T-helper 2 cell treated with Interferon-gamma antibody and Interleukin-4, amounts not matched to agents 5 μg/mL and 100 μg/mL, for 36 hours (primary cell): ENCODE data around the gene PLOD2.

Source experiments
- DNase-seq: peaks from one replicate; pipeline ENCODE4 v3.0.0; 2021; ENCODE audit warnings: low spot score
- H3K27ac Mint-ChIP-seq: one replicate; pipeline ENCODE4 v1.8.0; 2021; ENCODE audit warnings: mild to moderate bottlenecking, mixed read lengths
- H3K27me3 Mint-ChIP-seq: one replicate; pipeline ENCODE4 v1.8.0; 2021; ENCODE audit warnings: low read depth, mixed read lengths
- H3K36me3 Mint-ChIP-seq: one replicate; pipeline ENCODE4 v1.8.0; 2021; ENCODE audit warnings: low read depth, mixed read lengths
- H3K4me1 Mint-ChIP-seq: one replicate; pipeline ENCODE4 v1.8.0; 2021; ENCODE audit warnings: low read depth, mixed read lengths
- H3K4me3 Mint-ChIP-seq: one replicate; pipeline ENCODE4 v1.8.0; 2022; ENCODE audit warnings: mild to moderate bottlenecking, moderate library complexity, mixed read lengths
- H3K9me3 Mint-ChIP-seq: one replicate; pipeline ENCODE4 v1.8.0; 2021; ENCODE audit warnings: mixed read lengths

The PLOD2 gene

GRCh38 chr3:146090521-146090920, 70.5 kb downstream of the PLOD2 start:
- Mint-ChIP-seq H3K36me3 (no peaks in the 10 kb centered on the region), H3K9me3 (no peaks in the 10 kb centered on the region), H3K4me1 (no peaks in the 10 kb centered on the region), H3K27ac (no peak overlapping the region), H3K27me3 (no peaks in the 10 kb centered on the region), H3K4me3 (no peak overlapping the region)
- no peak for DNase-seq

- DNase-seq: no peak
- H3K4me1 Mint-ChIP-seq: no peaks in the 10 kb centered on the region
- no peak overlapping the region for H3K4me3 Mint-ChIP-seq
- no peak overlapping the region for H3K27ac Mint-ChIP-seq
- no peaks in the 10 kb centered on the region for H3K36me3 Mint-ChIP-seq
- no peaks in the 10 kb centered on the region for H3K27me3 Mint-ChIP-seq
- no peaks in the 10 kb centered on the region for H3K9me3 Mint-ChIP-seq
These were observed 72.1 kb downstream of the PLOD2 start for GRCh38 chr3:146088840-146089239.

GRCh38 chr3:146087116-146087515, 73.9 kb downstream of the PLOD2 start:
- no peaks in the 10 kb centered on the region for H3K9me3 Mint-ChIP-seq
- H3K36me3 Mint-ChIP-seq: no peaks in the 10 kb centered on the region
- H3K4me3 Mint-ChIP-seq: no peak overlapping the region
- no peak overlapping the region for H3K27ac Mint-ChIP-seq
- no peaks in the 10 kb centered on the region for H3K27me3 Mint-ChIP-seq
- H3K4me1 Mint-ChIP-seq: no peaks in the 10 kb centered on the region
- no peak for DNase-seq

GRCh38 chr3:146086211-146086610, 74.8 kb downstream of the PLOD2 start:
- DNase-seq: no peak
- no peaks in the 10 kb centered on the region for H3K9me3 Mint-ChIP-seq
- H3K27ac Mint-ChIP-seq: no peak overlapping the region
- H3K36me3 Mint-ChIP-seq: no peaks in the 10 kb centered on the region
- H3K27me3 Mint-ChIP-seq: no peaks in the 10 kb centered on the region
- H3K4me3 Mint-ChIP-seq: no peak overlapping the region
- no peaks in the 10 kb centered on the region for H3K4me1 Mint-ChIP-seq

- H3K9me3 Mint-ChIP-seq: no peaks in the 10 kb centered on the region
- no peaks in the 10 kb centered on the region for H3K27me3 Mint-ChIP-seq
- DNase-seq: no peak
- no peaks in the 10 kb centered on the region for H3K36me3 Mint-ChIP-seq
- H3K4me3 Mint-ChIP-seq: no peak overlapping the region
- H3K27ac Mint-ChIP-seq: no peak overlapping the region
- H3K4me1 Mint-ChIP-seq: no peaks in the 10 kb centered on the region
These were observed 75.3 kb downstream of the PLOD2 start for GRCh38 chr3:146085678-146086077.

GRCh38 chr3:146080578-146080977, 80.4 kb downstream of the PLOD2 start:
- no peaks in the 10 kb centered on the region for H3K27me3 Mint-ChIP-seq
- H3K9me3 Mint-ChIP-seq: no peaks in the 10 kb centered on the region
- no peak for DNase-seq
- H3K27ac Mint-ChIP-seq: no peak overlapping the region
- H3K4me1 Mint-ChIP-seq: no peaks in the 10 kb centered on the region
- H3K4me3 Mint-ChIP-seq: no peak overlapping the region
- no peaks in the 10 kb centered on the region for H3K36me3 Mint-ChIP-seq

GRCh38 chr3:146078031-146078430, 83.0 kb downstream of the PLOD2 start:
- DNase-seq: no peak
- Mint-ChIP-seq H3K27ac (no peak overlapping the region), H3K9me3 (no peaks in the 10 kb centered on the region), H3K4me3 (no peak overlapping the region), H3K36me3 (no peaks in the 10 kb centered on the region), H3K4me1 (no peaks in the 10 kb centered on the region), H3K27me3 (no peaks in the 10 kb centered on the region)

- no peak overlapping the region for H3K27ac Mint-ChIP-seq
- H3K4me1 Mint-ChIP-seq: no peaks in the 10 kb centered on the region
- H3K27me3 Mint-ChIP-seq: no peaks in the 10 kb centered on the region
- DNase-seq: no peak
- H3K4me3 Mint-ChIP-seq: no peak overlapping the region
- H3K36me3 Mint-ChIP-seq: no peaks in the 10 kb centered on the region
- H3K9me3 Mint-ChIP-seq: no peaks in the 10 kb centered on the region
These were observed 83.8 kb downstream of the PLOD2 start for GRCh38 chr3:146077181-146077580.

- Mint-ChIP-seq H3K4me1 (no peaks in the 10 kb centered on the region), H3K27ac (no peak overlapping the region), H3K4me3 (no peak overlapping the region)
These were observed 88.2 kb downstream of the PLOD2 start for GRCh38 chr3:146072824-146073223.

GRCh38 chr3:146072061-146072460, 88.9 kb downstream of the PLOD2 start:
- Mint-ChIP-seq H3K27ac (no peak overlapping the region), H3K9me3 (no peaks in the 10 kb centered on the region), H3K4me1 (no peaks in the 10 kb centered on the region), H3K36me3 (no peaks in the 10 kb centered on the region), H3K27me3 (no peaks in the 10 kb centered on the region), H3K4me3 (no peak overlapping the region)
- DNase-seq: no peak

More at GRCh38 chr3:146072824-146073223, 88.2 kb downstream of the PLOD2 start:
- DNase-seq: no peak
- H3K9me3 Mint-ChIP-seq: no peaks in the 10 kb centered on the region
- H3K27me3 Mint-ChIP-seq: no peaks in the 10 kb centered on the region
- H3K36me3 Mint-ChIP-seq: no peaks in the 10 kb centered on the region

GRCh38 chr3:146071632-146072031, 89.4 kb downstream of the PLOD2 start:
- Mint-ChIP-seq H3K4me3 (no peak overlapping the region), H3K36me3 (no peaks in the 10 kb centered on the region), H3K27ac (no peak overlapping the region)

GRCh38 chr3:146067048-146067447, 93.9 kb downstream of the PLOD2 start:
- no peaks in the 10 kb centered on the region for H3K27me3 Mint-ChIP-seq
- H3K4me1 Mint-ChIP-seq: no peaks in the 10 kb centered on the region
- no peak overlapping the region for H3K27ac Mint-ChIP-seq
- H3K9me3 Mint-ChIP-seq: no peaks in the 10 kb centered on the region
- no peak overlapping the region for H3K4me3 Mint-ChIP-seq
- no peak for DNase-seq
- no peaks in the 10 kb centered on the region for H3K36me3 Mint-ChIP-seq

More at GRCh38 chr3:146071632-146072031, 89.4 kb downstream of the PLOD2 start:
- Mint-ChIP-seq H3K4me1 (no peaks in the 10 kb centered on the region), H3K9me3 (no peaks in the 10 kb centered on the region), H3K27me3 (no peaks in the 10 kb centered on the region)
- DNase-seq: no peak

GRCh38 chr3:146065573-146066006, 95.4 kb downstream of the PLOD2 start:
- DNase-seq: no peak
- H3K36me3 Mint-ChIP-seq: no peaks in the 10 kb centered on the region
- no peaks in the 10 kb centered on the region for H3K27me3 Mint-ChIP-seq
- H3K27ac Mint-ChIP-seq: no peak overlapping the region
- H3K9me3 Mint-ChIP-seq: no peaks in the 10 kb centered on the region
- H3K4me1 Mint-ChIP-seq: no peaks in the 10 kb centered on the region
- H3K4me3 Mint-ChIP-seq: no peak overlapping the region

- Mint-ChIP-seq H3K36me3 (no peaks in the 10 kb centered on the region), H3K27me3 (no peaks in the 10 kb centered on the region), H3K9me3 (no peaks in the 10 kb centered on the region), H3K27ac (no peak overlapping the region), H3K4me1 (no peaks in the 10 kb centered on the region), H3K4me3 (no peak overlapping the region)
- no peak for DNase-seq
These were observed 102.7 kb downstream of the PLOD2 start for GRCh38 chr3:146058241-146058640.

GRCh38 chr3:146052791-146053310, 108.1 kb downstream of the PLOD2 start:
- Mint-ChIP-seq H3K27me3 (no peaks in the 10 kb centered on the region), H3K4me1 (no peaks in the 10 kb centered on the region), H3K9me3 (no peaks in the 10 kb centered on the region), H3K4me3 (no peak overlapping the region), H3K36me3 (no peaks in the 10 kb centered on the region), H3K27ac (no peak overlapping the region)
- DNase-seq: no peak
